MM.1S (cell line): Measurements from ENCODE around the gene CCDC38.

Experiments used
- EZH2 ChIP-seq: fragments of 300-600 bp; sonication (generic); optimal IDR thresholded peaks from 2 replicates; pipeline ENCODE3; 2017; ENCODE audit warnings: low read depth, mild to moderate bottlenecking, antibody characterized with exemption, low read length, mixed read lengths
- TF ChIP-seq, protein P1 (sequence below): fragments of 300-600 bp; sonication (generic); IDR thresholded peaks from 2 replicates; pipeline ENCODE4 v1.5.1; 2016; ENCODE audit warnings: antibody characterized with exemption, low read length, mixed read lengths

DNA sequence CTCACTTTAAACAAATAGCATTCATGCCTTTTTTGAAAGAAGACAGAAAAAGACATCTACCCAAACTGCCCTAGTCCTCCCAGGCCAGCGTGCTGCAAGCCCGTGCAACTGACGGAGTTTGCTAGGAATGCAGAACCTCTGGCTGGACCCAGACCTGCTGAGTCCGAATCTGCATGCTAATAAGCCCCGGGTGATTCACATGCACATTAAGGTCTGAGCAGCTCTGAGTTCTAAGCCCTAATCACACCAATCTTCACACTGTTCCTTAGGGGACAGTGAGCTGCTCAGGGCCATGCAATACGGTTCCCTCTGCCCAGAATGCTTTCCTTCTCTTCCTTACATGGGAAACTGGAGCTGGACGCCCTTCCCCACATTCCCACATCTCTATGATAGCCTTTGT is 28.5 kb upstream of the CCDC38 start:
- TF ChIP-seq, protein P1, sequence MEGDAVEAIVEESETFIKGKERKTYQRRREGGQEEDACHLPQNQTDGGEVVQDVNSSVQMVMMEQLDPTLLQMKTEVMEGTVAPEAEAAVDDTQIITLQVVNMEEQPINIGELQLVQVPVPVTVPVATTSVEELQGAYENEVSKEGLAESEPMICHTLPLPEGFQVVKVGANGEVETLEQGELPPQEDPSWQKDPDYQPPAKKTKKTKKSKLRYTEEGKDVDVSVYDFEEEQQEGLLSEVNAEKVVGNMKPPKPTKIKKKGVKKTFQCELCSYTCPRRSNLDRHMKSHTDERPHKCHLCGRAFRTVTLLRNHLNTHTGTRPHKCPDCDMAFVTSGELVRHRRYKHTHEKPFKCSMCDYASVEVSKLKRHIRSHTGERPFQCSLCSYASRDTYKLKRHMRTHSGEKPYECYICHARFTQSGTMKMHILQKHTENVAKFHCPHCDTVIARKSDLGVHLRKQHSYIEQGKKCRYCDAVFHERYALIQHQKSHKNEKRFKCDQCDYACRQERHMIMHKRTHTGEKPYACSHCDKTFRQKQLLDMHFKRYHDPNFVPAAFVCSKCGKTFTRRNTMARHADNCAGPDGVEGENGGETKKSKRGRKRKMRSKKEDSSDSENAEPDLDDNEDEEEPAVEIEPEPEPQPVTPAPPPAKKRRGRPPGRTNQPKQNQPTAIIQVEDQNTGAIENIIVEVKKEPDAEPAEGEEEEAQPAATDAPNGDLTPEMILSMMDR = no peak
- no peak for TF ChIP-seq EZH2
